ENCODE measurements around the gene MRPL9. TPM values are rescaled to one million over a fixed set of nuclear protein-coding genes. Genes with fewer than 3 reads are reported as not detected.

Gene MRPL9
- total RNA-seq, 2 donors from 2014 or later = 86.3 to 98.0 TPM

- Histone ChIP-seq H3K4me3 (ENCODE audit: low read length) (peak within 1 kb of the TSS; percentile 100), H3K36me3 (ENCODE audit: control insufficient read depth, insufficient read depth, low read length) (no peaks in the 10 kb centered on the region), H3K9me3 (ENCODE audit: control insufficient read depth, low read length) (no peaks in the 10 kb centered on the region), H3K27me3 (ENCODE audit: control insufficient read depth, insufficient read depth, low read length, poor library complexity, severe bottlenecking) (peaks cover 7% of the 10 kb centered on the region), H3K4me1 (ENCODE audit: control insufficient read depth, insufficient read depth, low read length) (no peaks in the 10 kb centered on the region), H3K27ac (ENCODE audit: low read depth, low read length) (peak within 1 kb of the TSS; percentile 93), H3K9ac (ENCODE audit: extremely low read depth, low read length, poor library complexity, severe bottlenecking) (peak within 1 kb of the TSS; percentile 49)
- peak; percentile 64 for TF ChIP-seq CTCF (conservative IDR thresholded peaks at IDR 0.05)
- H3K27ac Mint-ChIP-seq = peak within 1 kb of the TSS; percentile 86
- 0 to 1% methylated on average over 20 to 58 of the region's 58 CpGs for WGBS, 2 experiments (ENCODE audit: insufficient coverage in 1 of 2, insufficient read length in 1 of 2)
- peak within 1 kb of the TSS; percentile 82 for H3K4me3 Mint-ChIP-seq
- peaks cover 9% of the 10 kb centered on the region for H3K4me1 Mint-ChIP-seq
- peak; percentile 99 for DNase-seq
- no peaks in the 10 kb centered on the region for H3K36me3 Mint-ChIP-seq (ENCODE audit: low read depth)
- H3K9me3 Mint-ChIP-seq = no peaks in the 10 kb centered on the region
- no peaks in the 10 kb centered on the region for H3K27me3 Mint-ChIP-seq (ENCODE audit: insufficient read depth)
Measured at GRCh38 chr1:151790071-151790939, 27.0 kb upstream of the MRPL9 start, which contains the start of gene TDRKH. TSS of gene TDRKH (minus strand) at chr1:151790500. CDS start at chr1:151783022, 7,478 bp downstream.

DNA sequence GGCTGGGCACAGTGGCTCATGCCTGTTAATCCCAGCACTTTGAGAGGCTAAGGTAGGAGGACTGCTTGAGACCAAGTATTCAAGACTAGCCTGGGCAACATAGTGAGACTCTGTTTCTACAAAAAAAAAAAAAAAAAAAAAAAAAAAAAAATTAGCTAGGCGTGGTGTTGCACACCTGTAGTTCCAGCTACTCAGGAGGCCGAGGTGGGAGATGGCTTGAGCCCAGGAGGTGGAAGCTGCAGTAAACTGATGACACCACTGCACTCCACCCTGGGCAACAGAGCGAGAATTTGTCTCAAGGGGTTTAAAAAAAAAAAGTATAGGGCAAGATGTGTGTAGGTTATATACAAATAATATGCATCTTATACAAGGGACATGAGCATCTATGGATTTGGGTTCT, 24.4 kb upstream of the MRPL9 start:
- Histone ChIP-seq H3K9me3 (ENCODE audit: control insufficient read depth, low read length) (no peaks in the 10 kb centered on the region), H3K27me3 (ENCODE audit: control insufficient read depth, insufficient read depth, low read length, poor library complexity, severe bottlenecking) (peaks cover 7% of the 10 kb centered on the region), H3K9ac (ENCODE audit: extremely low read depth, low read length, poor library complexity, severe bottlenecking) (no peak overlapping the region), H3K27ac (ENCODE audit: low read depth, low read length) (no peak overlapping the region), H3K4me3 (ENCODE audit: low read length) (no peak overlapping the region), H3K36me3 (ENCODE audit: control insufficient read depth, insufficient read depth, low read length) (no peaks in the 10 kb centered on the region), H3K4me1 (ENCODE audit: control insufficient read depth, insufficient read depth, low read length) (no peaks in the 10 kb centered on the region)
- peaks cover 9% of the 10 kb centered on the region for H3K4me1 Mint-ChIP-seq
- no peak for DNase-seq
- H3K27ac Mint-ChIP-seq = no peak overlapping the region
- no peak for TF ChIP-seq CTCF (conservative IDR thresholded peaks at IDR 0.05)
- no peaks in the 10 kb centered on the region for H3K9me3 Mint-ChIP-seq
- no peak overlapping the region for H3K4me3 Mint-ChIP-seq
- no peaks in the 10 kb centered on the region for H3K36me3 Mint-ChIP-seq (ENCODE audit: low read depth)
- no peaks in the 10 kb centered on the region for H3K27me3 Mint-ChIP-seq (ENCODE audit: insufficient read depth)
- WGBS, 2 experiments (ENCODE audit: insufficient coverage in 1 of 2, insufficient read length in 1 of 2) = 87 to 88% methylated on average over 1 to 3 of the region's 3 CpGs

GRCh38 chr1:151783796-151784195, 20.5 kb upstream of the MRPL9 start:
- peaks cover 1% of the 10 kb centered on the region for H3K4me1 Mint-ChIP-seq

More at GRCh38 chr1:151783796-151784195, 20.5 kb upstream of the MRPL9 start:
- Histone ChIP-seq H3K36me3 (ENCODE audit: control insufficient read depth, insufficient read depth, low read length) (no peaks in the 10 kb centered on the region), H3K4me3 (ENCODE audit: low read length) (no peak overlapping the region), H3K9me3 (ENCODE audit: control insufficient read depth, low read length) (no peaks in the 10 kb centered on the region), H3K27ac (ENCODE audit: low read depth, low read length) (no peak overlapping the region), H3K9ac (ENCODE audit: extremely low read depth, low read length, poor library complexity, severe bottlenecking) (no peak overlapping the region), H3K4me1 (ENCODE audit: control insufficient read depth, insufficient read depth, low read length) (no peaks in the 10 kb centered on the region), H3K27me3 (ENCODE audit: control insufficient read depth, insufficient read depth, low read length, poor library complexity, severe bottlenecking) (no peaks in the 10 kb centered on the region)
- Mint-ChIP-seq H3K4me3 (no peak overlapping the region), H3K36me3 (ENCODE audit: low read depth) (peaks cover 7% of the 10 kb centered on the region), H3K27me3 (ENCODE audit: insufficient read depth) (no peaks in the 10 kb centered on the region), H3K9me3 (no peaks in the 10 kb centered on the region), H3K27ac (no peak overlapping the region)
- DNase-seq = no peak
- WGBS, 2 experiments (ENCODE audit: insufficient coverage in 1 of 2, insufficient read length in 1 of 2) = 85 to 88% methylated on average over 2 of the region's 2 CpGs
- no peak for TF ChIP-seq CTCF (conservative IDR thresholded peaks at IDR 0.05)

Data from endodermal cell (in vitro differentiated cells).